Sigmoid colon (tissue), 7 donors: ENCODE data around the gene CPVL. TPM values are rescaled to one million over a fixed set of nuclear protein-coding genes. Genes with fewer than 3 reads are reported as not detected.

Experiments
- DNase-seq: peaks from one replicate; pipeline ENCODE4 v3.0.0-alpha.2; 2019
- H3K27ac ChIP-seq, 4 donors: fragments of 200-600 bp; sonication (generic); one replicate each; pipeline ENCODE4 v1.5.1; 2016 to 2019; ENCODE audit warnings: mild to moderate bottlenecking in 1 of 4
- H3K27me3 ChIP-seq, 3 donors: fragments of 200-600 bp; sonication (generic); one replicate each; pipeline ENCODE4 v1.5.1; 2019; ENCODE audit warnings: mild to moderate bottlenecking in 1 of 3
- H3K36me3 ChIP-seq, 4 donors: fragments of 200-600 bp; sonication (generic); one replicate each; pipeline ENCODE4 v1.5.1; 2016 to 2019
- H3K4me1 ChIP-seq, 4 donors: fragments of 200-600 bp; sonication (generic); one replicate each; pipeline ENCODE4 v1.5.1; 2017 to 2019
- H3K4me3 ChIP-seq, 4 donors: fragments of 200-600 bp; sonication (generic); one replicate each; pipeline ENCODE4 v1.5.1; 2017 to 2019; ENCODE audit warnings: mild to moderate bottlenecking in 2 of 4, moderate library complexity in 1 of 4
- H3K9me3 ChIP-seq, 4 donors: fragments of 200-600 bp in 3 of 4; sonication (generic) in 3 of 4; one replicate each; pipeline versions ENCODE4 v1.5.1 to v1.6.1; 2013 to 2019
- EP300 ChIP-seq, 4 donors: sonication (generic); formaldehyde crosslinking; IDR thresholded peaks; one replicate each; pipeline ENCODE4 v1.6.1; 2017; ENCODE audit warnings: antibody characterized with exemption in 4 of 4
- POLR2A ChIP-seq, 2 donors: fragments of 450-650 bp; IDR thresholded peaks; one replicate each; pipeline ENCODE4 v1.6.1; 2016; ENCODE audit warnings: antibody characterized with exemption in 2 of 2, mild to moderate bottlenecking in 2 of 2, moderate library complexity in 2 of 2
- POLR2AphosphoS5 ChIP-seq, 4 donors: sonication (generic); formaldehyde crosslinking; IDR thresholded peaks; one replicate each; pipeline ENCODE4 v1.6.1; 2017; ENCODE audit warnings: antibody characterized with exemption in 4 of 4
- WGBS, 2 donors: extraction: QIAGEN DNeasy Blood & Tissue Kit; methylation state at CpG; one replicate each; pipeline ENCODE4 v1.1.7; 2013; 5-methylcytosine and 5-hydroxymethylcytosine counted together
- intact Hi-C: fragments of 100-400 bp; cut with DNase I; formaldehyde crosslinking; loops from one replicate; pipeline ENCODE4 v1.15.1; 2023
- polyA plus RNA-seq, 3 donors: library from polyadenylated mRNA; stranded (reverse); fragments of 200-250 nt; gene quantifications; one replicate each; pipeline ENCODE4 v1.2.3, GENCODE V29; 2013
- total RNA-seq, 4 donors: library from RNA; depleted of rRNA; stranded (reverse); fragments of >200 nt; gene quantifications; one replicate each; pipeline ENCODE4 v1.1.0, GENCODE V29; 2016
- TF ChIP-seq, protein P1 (sequence below), 4 experiments: fragments of 450-650 bp in 3 of 4; fragments of 200-600 bp in 1 of 4; IDR thresholded peaks; one replicate each; pipeline ENCODE4 v1.5.1; 2016 to 2019; ENCODE audit warnings: antibody characterized with exemption in 4 of 4, mild to moderate bottlenecking in 3 of 4, moderate library complexity in 2 of 4
- donor health status: healthy with polysubstance abuse.
- donor health status: Bipolar disorder and iron deficiency.
- donor health status: healthy.

The CPVL gene
- total and polyA plus RNA-seq, 7 donors, result 5.4 to 38.8 (median 20.0) TPM

DNA sequence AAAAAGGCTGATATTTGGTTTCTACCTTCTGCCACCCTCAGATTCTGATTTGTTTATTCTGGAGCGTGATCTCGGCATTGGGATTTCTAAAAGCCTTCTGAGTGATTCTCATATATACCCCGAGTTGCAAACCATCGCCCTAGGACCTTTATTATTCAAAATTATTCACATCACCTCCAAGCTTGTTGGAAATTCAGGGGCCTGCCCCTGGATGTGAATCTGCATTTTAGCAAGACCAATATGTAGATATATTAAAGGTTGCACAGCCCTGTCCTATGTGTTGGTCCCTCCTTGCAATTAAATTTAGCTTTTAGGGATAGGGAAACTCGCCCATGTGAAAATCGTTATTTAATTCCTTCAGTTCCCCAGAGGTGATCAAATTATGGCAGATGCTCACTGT lies 39.3 kb upstream of the CPVL start:
- TF ChIP-seq, protein P1, sequence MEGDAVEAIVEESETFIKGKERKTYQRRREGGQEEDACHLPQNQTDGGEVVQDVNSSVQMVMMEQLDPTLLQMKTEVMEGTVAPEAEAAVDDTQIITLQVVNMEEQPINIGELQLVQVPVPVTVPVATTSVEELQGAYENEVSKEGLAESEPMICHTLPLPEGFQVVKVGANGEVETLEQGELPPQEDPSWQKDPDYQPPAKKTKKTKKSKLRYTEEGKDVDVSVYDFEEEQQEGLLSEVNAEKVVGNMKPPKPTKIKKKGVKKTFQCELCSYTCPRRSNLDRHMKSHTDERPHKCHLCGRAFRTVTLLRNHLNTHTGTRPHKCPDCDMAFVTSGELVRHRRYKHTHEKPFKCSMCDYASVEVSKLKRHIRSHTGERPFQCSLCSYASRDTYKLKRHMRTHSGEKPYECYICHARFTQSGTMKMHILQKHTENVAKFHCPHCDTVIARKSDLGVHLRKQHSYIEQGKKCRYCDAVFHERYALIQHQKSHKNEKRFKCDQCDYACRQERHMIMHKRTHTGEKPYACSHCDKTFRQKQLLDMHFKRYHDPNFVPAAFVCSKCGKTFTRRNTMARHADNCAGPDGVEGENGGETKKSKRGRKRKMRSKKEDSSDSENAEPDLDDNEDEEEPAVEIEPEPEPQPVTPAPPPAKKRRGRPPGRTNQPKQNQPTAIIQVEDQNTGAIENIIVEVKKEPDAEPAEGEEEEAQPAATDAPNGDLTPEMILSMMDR (IDR thresholded peaks at IDR 0.05), result no peak
- no peak for TF ChIP-seq POLR2AphosphoS5 (IDR thresholded peaks at IDR 0.05)
- no peak for TF ChIP-seq POLR2A (IDR thresholded peaks at IDR 0.05)
- TF ChIP-seq EP300 (IDR thresholded peaks at IDR 0.05), result no peak
- Histone ChIP-seq H3K27me3 (peaks cover 0 to 13% (median 0%) of the 10 kb centered on the region in 3 donors), H3K9me3 (no peaks in the 10 kb centered on the region), H3K4me1 (no peaks in the 10 kb centered on the region), H3K27ac (no peak overlapping the region), H3K36me3 (no peaks in the 10 kb centered on the region), H3K4me3 (no peak overlapping the region)
- DNase-seq, result no peak
- 92 to 93% methylated on average over 6 of the region's 6 CpGs for WGBS, 2 donors
- intact Hi-C loops, result no loop called here

DNA sequence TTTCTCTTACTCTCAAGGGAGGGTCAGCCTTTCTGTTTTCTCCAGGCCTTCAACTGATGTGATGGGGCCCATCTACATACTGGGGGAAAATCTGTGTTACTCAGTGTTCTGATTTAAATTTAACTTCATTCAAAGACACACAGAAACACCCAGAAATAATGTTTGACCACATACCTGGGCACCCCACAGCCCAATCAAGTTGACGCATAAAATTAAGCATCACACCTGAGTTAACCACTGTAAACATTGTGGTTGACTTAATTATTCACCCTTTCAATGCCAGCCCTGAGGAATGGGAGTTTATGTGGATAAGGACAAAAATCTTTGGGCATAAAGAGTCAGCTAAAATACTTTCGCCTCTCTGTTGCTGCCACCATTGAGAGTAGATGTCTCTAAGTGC lies 38.3 kb upstream of the CPVL start:
- intact Hi-C loops, result no loop called here
- TF ChIP-seq, protein P1 (IDR thresholded peaks at IDR 0.05), result no peak
- no peak for TF ChIP-seq POLR2AphosphoS5 (IDR thresholded peaks at IDR 0.05)
- no peak for TF ChIP-seq POLR2A (IDR thresholded peaks at IDR 0.05)
- TF ChIP-seq EP300 (IDR thresholded peaks at IDR 0.05), result no peak
- no peak overlapping the region for H3K4me3 ChIP-seq
- H3K27ac ChIP-seq, result no peak overlapping the region
- no peaks in the 10 kb centered on the region for H3K4me1 ChIP-seq
- H3K9me3 ChIP-seq, result no peaks in the 10 kb centered on the region
- H3K27me3 ChIP-seq, result peaks cover 0 to 6% (median 0%) of the 10 kb centered on the region in 3 donors
- H3K36me3 ChIP-seq, result no peaks in the 10 kb centered on the region
- DNase-seq, result no peak
- WGBS, 2 donors, result 90 to 92% methylated on average over 2 of the region's 2 CpGs

DNA sequence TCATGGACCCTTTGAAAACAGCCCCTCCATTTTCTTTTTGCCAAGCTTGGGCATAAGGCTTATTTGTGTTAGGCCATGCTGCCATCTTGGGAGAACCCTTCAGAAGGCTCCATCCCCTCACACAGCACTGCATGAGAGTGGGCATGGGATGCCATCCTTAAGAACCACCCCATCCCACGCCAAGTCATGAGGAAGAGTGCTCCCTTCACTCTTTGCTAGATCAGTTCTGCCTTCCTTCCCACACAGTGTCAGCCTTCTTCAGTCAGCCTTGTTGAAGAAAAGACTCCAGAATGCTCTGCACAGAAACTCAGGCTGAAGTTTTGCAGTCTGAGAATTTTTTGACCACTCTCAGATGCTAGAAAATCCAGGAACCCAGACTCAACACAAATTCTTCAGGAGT lies 32.8 kb upstream of the CPVL start:
- WGBS, 2 donors, result 67 to 92% methylated on average over 1 of the region's 1 CpG
- H3K4me1 ChIP-seq, result no peaks in the 10 kb centered on the region
- TF ChIP-seq EP300 (IDR thresholded peaks at IDR 0.05), result no peak
- TF ChIP-seq, protein P1 (IDR thresholded peaks at IDR 0.05), result no peak
- no peak for TF ChIP-seq POLR2A (IDR thresholded peaks at IDR 0.05)
- no peak for TF ChIP-seq POLR2AphosphoS5 (IDR thresholded peaks at IDR 0.05)
- no peaks in the 10 kb centered on the region for H3K36me3 ChIP-seq
- intact Hi-C loops, result no loop called here
- no peak overlapping the region for H3K4me3 ChIP-seq
- no peak for DNase-seq
- H3K27ac ChIP-seq, result no peak overlapping the region
- H3K9me3 ChIP-seq, result peaks cover 0 to 4% (median 0%) of the 10 kb centered on the region in 4 donors
- H3K27me3 ChIP-seq, result no peaks in the 10 kb centered on the region

DNA sequence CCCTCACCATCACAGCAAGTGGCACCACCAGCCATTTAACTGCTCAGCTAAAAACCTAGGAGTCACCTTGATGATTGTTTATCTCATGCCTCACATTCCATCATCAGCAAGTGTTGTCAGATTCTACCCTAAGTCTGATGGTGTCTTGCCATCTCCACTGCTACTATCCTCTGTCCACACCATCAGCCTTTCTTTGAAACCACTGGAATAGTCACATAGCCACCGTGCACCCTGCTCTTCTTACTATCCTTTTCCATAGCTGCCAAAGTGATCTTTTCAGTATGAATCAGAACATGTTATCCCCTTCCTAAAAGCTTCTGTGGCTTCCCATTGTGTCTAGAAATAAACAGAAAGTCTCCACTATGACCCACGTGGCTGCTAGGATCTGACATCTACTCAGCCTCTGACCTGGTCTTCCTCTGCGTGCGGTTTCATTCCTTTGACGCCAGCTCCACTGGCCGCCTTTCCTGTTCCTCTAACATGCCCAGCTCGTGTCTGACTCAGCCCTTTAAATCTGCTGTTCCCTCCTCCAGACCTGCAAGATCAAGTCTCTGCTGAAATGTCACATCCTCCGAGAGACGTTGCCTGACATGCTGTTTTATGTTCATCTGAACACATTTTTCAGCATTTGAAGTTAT lies 31.7 kb upstream of the CPVL start:
- intact Hi-C loops, result no loop called here
- TF ChIP-seq POLR2AphosphoS5 (IDR thresholded peaks at IDR 0.05) (peak in 2 of 4 donors; percentile 13 to 49), EP300 (IDR thresholded peaks at IDR 0.05) (peak in 2 of 4 donors; percentile 35 to 69)
- TF ChIP-seq, protein P1 (IDR thresholded peaks at IDR 0.05), result no peak
- DNase-seq, result peak; percentile 76
- Histone ChIP-seq H3K27ac (peak overlapping the region in 2 of 4 donors; percentile 14 to 45), H3K4me1 (no peaks in the 10 kb centered on the region), H3K9me3 (peaks cover 0 to 4% (median 0%) of the 10 kb centered on the region in 4 donors), H3K27me3 (no peaks in the 10 kb centered on the region), H3K4me3 (no peak overlapping the region), H3K36me3 (no peaks in the 10 kb centered on the region)
- 51 to 75% methylated on average over 9 of the region's 9 CpGs for WGBS, 2 donors

GRCh38 chr7:29173458-29173857 lies 27.1 kb upstream of the CPVL start:
- no peak for DNase-seq
- Histone ChIP-seq H3K4me3 (no peak overlapping the region), H3K4me1 (no peaks in the 10 kb centered on the region), H3K36me3 (no peaks in the 10 kb centered on the region), H3K27ac (no peak overlapping the region), H3K27me3 (no peaks in the 10 kb centered on the region), H3K9me3 (no peaks in the 10 kb centered on the region)
- no peak for TF ChIP-seq EP300 (IDR thresholded peaks at IDR 0.05)
- TF ChIP-seq POLR2AphosphoS5 (IDR thresholded peaks at IDR 0.05), result no peak
- TF ChIP-seq POLR2A (IDR thresholded peaks at IDR 0.05), result no peak
- TF ChIP-seq, protein P1 (IDR thresholded peaks at IDR 0.05), result no peak
- 87 to 90% methylated on average over 3 of the region's 3 CpGs for WGBS, 2 donors
- intact Hi-C loops, result no loop called here
